Tibial nerve (tissue), 3 donors: ENCODE data around the gene VPS13D.

Experiments
- POLR2A ChIP-seq, 2 donors: fragments of 450-650 bp; IDR thresholded peaks; one replicate each; pipeline ENCODE4 v1.6.1; 2017; ENCODE audit warnings: antibody characterized with exemption in 2 of 2, mild to moderate bottlenecking in 2 of 2, moderate library complexity in 2 of 2
- TF ChIP-seq, protein P1 (sequence below), 5 experiments: fragments of 200-600 bp in 3 of 5; fragments of 450-650 bp in 2 of 5; sonication (generic) in 3 of 5; IDR thresholded peaks; one replicate each; pipeline ENCODE4 v1.5.1; 2016 to 2019; ENCODE audit warnings: antibody characterized with exemption in 5 of 5, mild to moderate bottlenecking in 3 of 5, moderate library complexity in 2 of 5

- TF ChIP-seq, protein P1, sequence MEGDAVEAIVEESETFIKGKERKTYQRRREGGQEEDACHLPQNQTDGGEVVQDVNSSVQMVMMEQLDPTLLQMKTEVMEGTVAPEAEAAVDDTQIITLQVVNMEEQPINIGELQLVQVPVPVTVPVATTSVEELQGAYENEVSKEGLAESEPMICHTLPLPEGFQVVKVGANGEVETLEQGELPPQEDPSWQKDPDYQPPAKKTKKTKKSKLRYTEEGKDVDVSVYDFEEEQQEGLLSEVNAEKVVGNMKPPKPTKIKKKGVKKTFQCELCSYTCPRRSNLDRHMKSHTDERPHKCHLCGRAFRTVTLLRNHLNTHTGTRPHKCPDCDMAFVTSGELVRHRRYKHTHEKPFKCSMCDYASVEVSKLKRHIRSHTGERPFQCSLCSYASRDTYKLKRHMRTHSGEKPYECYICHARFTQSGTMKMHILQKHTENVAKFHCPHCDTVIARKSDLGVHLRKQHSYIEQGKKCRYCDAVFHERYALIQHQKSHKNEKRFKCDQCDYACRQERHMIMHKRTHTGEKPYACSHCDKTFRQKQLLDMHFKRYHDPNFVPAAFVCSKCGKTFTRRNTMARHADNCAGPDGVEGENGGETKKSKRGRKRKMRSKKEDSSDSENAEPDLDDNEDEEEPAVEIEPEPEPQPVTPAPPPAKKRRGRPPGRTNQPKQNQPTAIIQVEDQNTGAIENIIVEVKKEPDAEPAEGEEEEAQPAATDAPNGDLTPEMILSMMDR (IDR thresholded peaks at IDR 0.05) = no peak
- TF ChIP-seq POLR2A (IDR thresholded peaks at IDR 0.05) = no peak
Observed at GRCh38 chr1:12182410-12182984, 47.3 kb upstream of the VPS13D start.
